ENCODE measurements around the gene CDCA5.

- TF ChIP-seq CTCF (conservative IDR thresholded peaks at IDR 0.05; ENCODE audit: low read depth, low read length) (no peak), RFX5 (IDR thresholded peaks at IDR 0.05; ENCODE audit: low read depth, low read length) (no peak), POLR2A (IDR thresholded peaks at IDR 0.05; ENCODE audit: low read depth, low read length) (no peak), NFE2L2 (IDR thresholded peaks at IDR 0.05; ENCODE audit: low read depth, low read length) (no peak), MAFK (IDR thresholded peaks at IDR 0.05; ENCODE audit: low read depth, low read length) (no peak), BHLHE40 (IDR thresholded peaks at IDR 0.05; ENCODE audit: low read depth, low read length) (no peak), ELK1 (IDR thresholded peaks at IDR 0.05; ENCODE audit: borderline replicate concordance, low read depth, low read length) (no peak), MXI1 (IDR thresholded peaks at IDR 0.05; ENCODE audit: borderline replicate concordance, low read depth, low read length) (no peak), FOS (IDR thresholded peaks at IDR 0.05; ENCODE audit: low read depth, low read length) (no peak), SMC3 (IDR thresholded peaks at IDR 0.05; ENCODE audit: low read depth, low read length) (no peak), CEBPB (IDR thresholded peaks at IDR 0.05; ENCODE audit: low read depth, low read length) (peak; percentile 70), CHD1 (IDR thresholded peaks at IDR 0.05; ENCODE audit: low read depth, low read length) (no peak)
- TF ChIP-seq, protein P1, sequence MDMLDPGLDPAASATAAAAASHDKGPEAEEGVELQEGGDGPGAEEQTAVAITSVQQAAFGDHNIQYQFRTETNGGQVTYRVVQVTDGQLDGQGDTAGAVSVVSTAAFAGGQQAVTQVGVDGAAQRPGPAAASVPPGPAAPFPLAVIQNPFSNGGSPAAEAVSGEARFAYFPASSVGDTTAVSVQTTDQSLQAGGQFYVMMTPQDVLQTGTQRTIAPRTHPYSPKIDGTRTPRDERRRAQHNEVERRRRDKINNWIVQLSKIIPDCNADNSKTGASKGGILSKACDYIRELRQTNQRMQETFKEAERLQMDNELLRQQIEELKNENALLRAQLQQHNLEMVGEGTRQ (IDR thresholded peaks at IDR 0.05; ENCODE audit: low read depth, low read length): no peak
Measured at GRCh38 chr11:65051398-65051858, 32.4 kb downstream of the CDCA5 start.
